ENCODE measurements around the gene IGSF6.

Gene IGSF6

GRCh38 chr16:21590287-21590686 lies 62.1 kb downstream of the IGSF6 start:
- TF ChIP-seq, protein P1, sequence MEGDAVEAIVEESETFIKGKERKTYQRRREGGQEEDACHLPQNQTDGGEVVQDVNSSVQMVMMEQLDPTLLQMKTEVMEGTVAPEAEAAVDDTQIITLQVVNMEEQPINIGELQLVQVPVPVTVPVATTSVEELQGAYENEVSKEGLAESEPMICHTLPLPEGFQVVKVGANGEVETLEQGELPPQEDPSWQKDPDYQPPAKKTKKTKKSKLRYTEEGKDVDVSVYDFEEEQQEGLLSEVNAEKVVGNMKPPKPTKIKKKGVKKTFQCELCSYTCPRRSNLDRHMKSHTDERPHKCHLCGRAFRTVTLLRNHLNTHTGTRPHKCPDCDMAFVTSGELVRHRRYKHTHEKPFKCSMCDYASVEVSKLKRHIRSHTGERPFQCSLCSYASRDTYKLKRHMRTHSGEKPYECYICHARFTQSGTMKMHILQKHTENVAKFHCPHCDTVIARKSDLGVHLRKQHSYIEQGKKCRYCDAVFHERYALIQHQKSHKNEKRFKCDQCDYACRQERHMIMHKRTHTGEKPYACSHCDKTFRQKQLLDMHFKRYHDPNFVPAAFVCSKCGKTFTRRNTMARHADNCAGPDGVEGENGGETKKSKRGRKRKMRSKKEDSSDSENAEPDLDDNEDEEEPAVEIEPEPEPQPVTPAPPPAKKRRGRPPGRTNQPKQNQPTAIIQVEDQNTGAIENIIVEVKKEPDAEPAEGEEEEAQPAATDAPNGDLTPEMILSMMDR (IDR thresholded peaks at IDR 0.05; ENCODE audit: low read depth, low read length), result no peak
- no peak overlapping the region for H3K4me3 ChIP-seq (ENCODE audit: low read depth, low read length)
- no peak overlapping the region for H3K27ac ChIP-seq
- H3K9me3 ChIP-seq (ENCODE audit: severe bottlenecking), result no peaks in the 10 kb centered on the region
- H3K27me3 ChIP-seq (ENCODE audit: insufficient read depth, low read depth, severe bottlenecking), result no peaks in the 10 kb centered on the region
- H3K36me3 ChIP-seq, result no peaks in the 10 kb centered on the region
- no peak for DNase-seq

DNA sequence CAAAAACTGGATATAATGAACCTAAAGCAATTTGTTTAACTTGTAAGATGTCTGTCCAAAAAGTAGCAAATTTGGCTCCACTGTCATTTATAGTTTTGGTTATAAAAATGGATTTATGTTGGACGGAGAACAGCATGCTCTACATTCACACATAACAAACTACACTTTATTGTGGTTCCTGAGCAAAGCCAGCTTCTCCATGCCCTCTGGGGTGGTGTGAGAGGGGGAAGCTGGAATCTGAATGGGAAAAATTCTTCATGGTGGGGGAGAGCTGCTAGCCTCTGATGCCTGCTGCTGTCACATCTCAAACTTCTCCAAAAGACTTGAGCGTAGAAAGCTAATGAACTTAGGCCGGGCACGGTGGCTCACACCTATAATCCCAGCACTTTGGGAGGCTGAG lies 62.9 kb downstream of the IGSF6 start:
- DNase-seq, result no peak
- TF ChIP-seq, protein P1 (IDR thresholded peaks at IDR 0.05; ENCODE audit: low read depth, low read length), result no peak
- no peak overlapping the region for H3K4me3 ChIP-seq (ENCODE audit: low read depth, low read length)
- no peaks in the 10 kb centered on the region for H3K9me3 ChIP-seq (ENCODE audit: severe bottlenecking)
- H3K27me3 ChIP-seq (ENCODE audit: insufficient read depth, low read depth, severe bottlenecking), result no peaks in the 10 kb centered on the region
- H3K36me3 ChIP-seq, result no peaks in the 10 kb centered on the region
- no peak overlapping the region for H3K27ac ChIP-seq

Measured in WERI-Rb-1 (cell line).